ENCODE measurements around the gene UBAP1L. TPM values are rescaled to one million over a fixed set of nuclear protein-coding genes. Genes with fewer than 3 reads are reported as not detected.

The UBAP1L gene
- total RNA-seq, 1 donor from 2014 or later, result 4.6 TPM

GRCh38 chr15:65066001-65066634 is 48.9 kb downstream of the UBAP1L start:
- no peak overlapping the region for H3K27ac Mint-ChIP-seq (ENCODE audit: unreplicated experiment)
- peaks cover 2% of the 10 kb centered on the region for H3K4me1 Mint-ChIP-seq (ENCODE audit: low read depth, unreplicated experiment)
- no peak for DNase-seq
- no peak overlapping the region for H3K4me3 Mint-ChIP-seq (ENCODE audit: unreplicated experiment)
- H3K27me3 Mint-ChIP-seq (ENCODE audit: unreplicated experiment), result peaks cover 10% of the 10 kb centered on the region
- TF ChIP-seq CTCF (IDR thresholded peaks at IDR 0.05; ENCODE audit: partially characterized antibody, unreplicated experiment), result no peak
- no peaks in the 10 kb centered on the region for H3K36me3 Mint-ChIP-seq (ENCODE audit: unreplicated experiment)
- peaks cover 2% of the 10 kb centered on the region for H3K9me3 Mint-ChIP-seq (ENCODE audit: unreplicated experiment)

DNA sequence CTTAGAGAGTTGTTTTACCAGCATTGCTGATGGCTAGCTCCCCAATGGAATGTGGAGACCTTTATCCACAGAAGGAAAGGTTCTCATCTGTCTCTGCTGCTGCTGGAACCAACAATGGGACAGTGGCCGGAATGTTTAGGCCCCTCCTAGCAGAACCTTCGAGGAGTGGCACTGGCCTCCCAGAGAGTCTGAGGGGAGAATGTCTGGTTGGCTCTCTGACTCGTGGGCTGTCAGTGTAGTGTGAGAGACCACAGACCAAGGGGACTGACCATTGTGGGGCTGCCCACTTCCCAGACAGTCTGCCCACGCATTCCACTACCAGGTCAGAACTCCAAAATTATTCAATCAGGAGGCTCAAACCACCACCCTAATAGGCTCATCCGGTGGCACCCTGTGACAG is 52.3 kb downstream of the UBAP1L start:
- Mint-ChIP-seq H3K9me3 (ENCODE audit: unreplicated experiment) (no peaks in the 10 kb centered on the region), H3K36me3 (ENCODE audit: unreplicated experiment) (no peaks in the 10 kb centered on the region), H3K27ac (ENCODE audit: unreplicated experiment) (no peak overlapping the region), H3K4me1 (ENCODE audit: low read depth, unreplicated experiment) (peaks cover 2% of the 10 kb centered on the region), H3K4me3 (ENCODE audit: unreplicated experiment) (no peak overlapping the region), H3K27me3 (ENCODE audit: unreplicated experiment) (peaks cover 3% of the 10 kb centered on the region)
- DNase-seq, result no peak
- no peak for TF ChIP-seq CTCF (IDR thresholded peaks at IDR 0.05; ENCODE audit: partially characterized antibody, unreplicated experiment)

DNA sequence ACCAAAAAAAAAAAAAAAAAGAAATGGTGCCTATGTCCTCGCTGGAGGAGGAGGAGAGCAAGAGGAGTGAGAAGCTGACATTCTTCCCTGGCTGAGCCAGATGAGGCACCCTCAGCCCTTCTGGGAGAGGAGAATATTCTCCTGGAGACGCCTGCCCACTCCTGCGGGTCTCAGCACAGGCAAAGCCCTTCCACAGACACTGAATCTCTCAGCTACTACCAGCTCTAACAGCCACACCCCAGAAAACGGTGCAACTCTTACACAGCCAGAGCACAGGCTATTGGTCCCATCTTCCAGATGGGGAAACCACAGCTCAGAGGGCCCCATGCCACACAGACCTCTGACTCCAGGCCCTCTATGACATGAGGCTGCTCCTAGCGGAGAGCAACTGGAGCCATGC is 52.9 kb downstream of the UBAP1L start:
- Mint-ChIP-seq H3K4me1 (ENCODE audit: low read depth, unreplicated experiment) (peaks cover 2% of the 10 kb centered on the region), H3K9me3 (ENCODE audit: unreplicated experiment) (no peaks in the 10 kb centered on the region), H3K4me3 (ENCODE audit: unreplicated experiment) (no peak overlapping the region), H3K36me3 (ENCODE audit: unreplicated experiment) (no peaks in the 10 kb centered on the region), H3K27ac (ENCODE audit: unreplicated experiment) (no peak overlapping the region), H3K27me3 (ENCODE audit: unreplicated experiment) (peaks cover 3% of the 10 kb centered on the region)
- DNase-seq, result no peak
- no peak for TF ChIP-seq CTCF (IDR thresholded peaks at IDR 0.05; ENCODE audit: partially characterized antibody, unreplicated experiment)

DNA sequence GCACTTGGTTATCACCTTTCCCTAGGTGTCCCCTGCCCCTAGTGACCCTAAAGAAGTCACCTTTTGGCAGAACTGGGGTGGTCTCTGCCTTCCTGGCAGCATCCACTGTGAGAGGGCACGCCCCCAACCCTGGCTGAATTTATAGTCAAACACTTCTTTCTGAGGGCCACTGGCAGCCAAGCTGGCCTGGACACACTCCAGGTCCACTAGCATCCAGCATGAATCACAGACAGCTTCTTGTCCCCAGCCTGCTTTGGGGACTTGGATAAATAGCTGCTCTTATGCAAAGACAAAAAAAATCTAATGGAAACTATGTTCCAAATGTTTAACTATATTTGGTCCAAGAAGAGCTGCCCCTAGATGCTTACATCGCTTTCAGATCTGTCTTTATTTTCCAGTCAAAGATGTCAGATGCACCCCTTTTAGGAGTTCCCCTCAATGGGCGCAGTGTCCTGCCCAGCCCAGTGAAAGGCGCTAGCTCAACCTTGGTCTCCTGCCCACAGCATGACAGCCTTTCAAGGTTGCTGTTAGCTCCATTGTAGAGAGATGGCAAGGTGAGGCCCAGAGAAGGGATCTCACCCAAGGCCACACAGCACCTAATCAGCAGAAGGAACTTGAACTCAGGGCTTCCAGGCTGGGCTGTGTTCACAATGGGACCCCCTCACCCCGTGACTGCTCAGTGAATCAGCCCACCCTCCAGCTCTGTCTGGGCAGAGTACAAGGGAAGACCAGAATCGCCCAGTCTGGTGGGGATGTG is 54.2 kb downstream of the UBAP1L start:
- Mint-ChIP-seq H3K4me3 (ENCODE audit: unreplicated experiment) (no peak overlapping the region), H3K27ac (ENCODE audit: unreplicated experiment) (no peak overlapping the region), H3K27me3 (ENCODE audit: unreplicated experiment) (peaks cover 6% of the 10 kb centered on the region), H3K4me1 (ENCODE audit: low read depth, unreplicated experiment) (peaks cover 2% of the 10 kb centered on the region), H3K9me3 (ENCODE audit: unreplicated experiment) (no peaks in the 10 kb centered on the region), H3K36me3 (ENCODE audit: unreplicated experiment) (no peaks in the 10 kb centered on the region)
- DNase-seq, result no peak
- TF ChIP-seq CTCF (IDR thresholded peaks at IDR 0.05; ENCODE audit: partially characterized antibody, unreplicated experiment), result no peak
